Epithelial cell of proximal tubule (primary cell): ENCODE results near the gene B4GALT2. TPM values are rescaled to one million over a fixed set of nuclear protein-coding genes. Genes with fewer than 3 reads are reported as not detected.

Experiments used
- DNase-seq: peaks from one replicate; pipeline ENCODE4 v3.0.0-alpha.2; 2011; ENCODE audit warnings: low read depth
- H3K4me3 ChIP-seq: 2 replicates; pipeline ENCODE4 v1.5.1; 2011; ENCODE audit warnings: low read depth, mild to moderate bottlenecking, low read length
- CTCF ChIP-seq: conservative IDR thresholded peaks from 2 replicates; pipeline ENCODE4 v1.5.1; 2012; ENCODE audit warnings: low read depth, mild to moderate bottlenecking, low read length
- total RNA-seq: library from RNA; depleted of rRNA; stranded (reverse); fragments of >200 nt; gene quantifications from 2 replicates; pipeline ENCODE4 v1.2.3, GENCODE V29; 2015

The B4GALT2 gene
- total RNA-seq, 1 donor from 2014 or later, result 69.5 TPM

DNA sequence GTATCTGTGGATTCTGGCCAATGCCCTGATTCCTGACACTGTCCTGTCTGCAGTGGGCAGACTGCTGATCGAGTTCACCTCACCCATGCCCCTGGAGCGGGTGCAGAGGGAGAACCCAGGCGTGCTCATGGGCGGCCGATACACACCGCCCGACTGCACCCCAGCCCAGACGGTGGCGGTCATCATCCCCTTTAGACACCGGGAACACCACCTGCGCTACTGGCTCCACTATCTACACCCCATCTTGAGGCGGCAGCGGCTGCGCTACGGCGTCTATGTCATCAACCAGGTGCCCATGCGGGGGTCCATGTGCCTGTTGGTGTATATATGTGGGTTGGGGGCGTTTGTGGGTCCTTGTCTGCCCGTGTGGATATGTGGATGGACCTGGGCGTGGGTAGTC lies 2.6 kb downstream of the B4GALT2 start:
- no peak for TF ChIP-seq CTCF
- no peak overlapping the region for H3K4me3 ChIP-seq
- DNase-seq, result no peak

DNA sequence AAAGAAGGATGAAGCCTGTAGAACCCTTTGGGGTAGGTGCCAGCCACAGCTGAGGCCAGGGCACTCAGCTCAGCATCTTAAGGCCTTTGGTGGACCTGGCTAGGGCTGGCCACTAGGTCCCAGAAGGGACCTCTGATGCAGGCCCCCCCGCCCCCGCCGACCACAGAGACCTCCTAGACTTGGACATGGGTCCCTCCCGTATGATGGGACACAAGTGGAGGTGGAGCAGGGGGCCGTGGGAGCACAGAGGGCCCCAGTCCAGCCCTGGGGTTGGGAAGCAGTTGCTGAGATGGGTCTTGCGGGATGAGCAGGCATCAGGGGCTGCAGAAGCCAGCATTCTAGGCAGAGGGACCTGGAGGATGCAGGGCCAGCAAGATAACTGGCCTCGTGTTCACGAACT lies 3.2 kb downstream of the B4GALT2 start:
- H3K4me3 ChIP-seq, result no peak overlapping the region
- no peak for TF ChIP-seq CTCF
- no peak for DNase-seq

DNA sequence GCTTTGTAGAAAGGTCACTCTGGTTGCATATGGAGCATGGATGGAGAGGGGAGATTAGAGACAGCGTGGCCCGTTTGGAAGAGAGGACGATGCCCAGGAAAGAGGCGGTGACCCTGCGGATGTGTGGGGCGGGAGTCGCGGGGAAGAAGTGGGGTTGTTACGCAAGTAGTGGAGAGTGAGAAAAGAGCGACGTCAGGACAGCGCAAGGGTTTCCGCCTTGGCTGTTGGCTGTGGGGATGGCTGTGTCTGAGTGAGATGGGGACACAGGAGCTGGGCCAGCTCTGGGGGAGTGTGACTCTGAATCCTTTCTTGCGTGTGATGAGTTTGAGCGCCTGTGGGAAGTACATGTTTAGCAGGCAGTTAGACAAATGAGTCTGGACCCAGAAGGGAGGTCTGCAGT lies 3.8 kb downstream of the B4GALT2 start:
- no peak for TF ChIP-seq CTCF
- no peak for DNase-seq
- H3K4me3 ChIP-seq, result no peak overlapping the region

GRCh38 chr1:43983253-43983899 lies 4.4 kb downstream of the B4GALT2 start:
- TF ChIP-seq CTCF, result no peak
- no peak overlapping the region for H3K4me3 ChIP-seq
- DNase-seq, result no peak

GRCh38 chr1:43984855-43985254 lies 5.8 kb downstream of the B4GALT2 start:
- DNase-seq, result no peak
- no peak for TF ChIP-seq CTCF
- no peak overlapping the region for H3K4me3 ChIP-seq

DNA sequence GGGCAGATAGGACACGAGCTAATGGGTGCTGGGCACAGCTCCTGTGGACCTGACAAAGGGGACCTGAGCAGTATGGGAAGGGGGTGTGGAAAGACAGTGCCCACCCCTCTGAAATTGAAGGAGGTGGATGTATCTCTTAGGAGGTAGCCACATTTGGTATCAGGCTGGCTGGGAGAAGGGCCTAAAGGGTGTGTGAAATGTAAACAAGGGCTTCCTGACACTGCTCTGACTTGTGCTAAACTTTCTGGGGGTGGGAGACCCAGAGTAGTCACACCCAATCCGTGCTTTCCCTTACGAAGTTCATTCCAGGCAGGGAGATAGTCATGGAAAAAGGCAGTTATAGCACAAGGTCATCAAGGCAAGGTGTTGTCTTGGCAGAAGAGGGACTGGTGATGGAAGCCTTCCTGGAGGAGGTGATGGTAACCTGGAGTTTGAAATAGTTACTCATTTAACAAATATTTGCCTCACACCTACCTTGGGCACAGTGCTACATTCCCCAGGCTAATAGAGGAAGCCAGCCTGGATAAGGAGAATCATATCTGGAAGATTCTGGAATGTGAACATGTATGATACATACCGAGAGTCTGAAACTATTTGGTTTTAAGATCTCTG lies 7.1 kb downstream of the B4GALT2 start:
- DNase-seq, result no peak
- no peak overlapping the region for H3K4me3 ChIP-seq
- TF ChIP-seq CTCF, result no peak

DNA sequence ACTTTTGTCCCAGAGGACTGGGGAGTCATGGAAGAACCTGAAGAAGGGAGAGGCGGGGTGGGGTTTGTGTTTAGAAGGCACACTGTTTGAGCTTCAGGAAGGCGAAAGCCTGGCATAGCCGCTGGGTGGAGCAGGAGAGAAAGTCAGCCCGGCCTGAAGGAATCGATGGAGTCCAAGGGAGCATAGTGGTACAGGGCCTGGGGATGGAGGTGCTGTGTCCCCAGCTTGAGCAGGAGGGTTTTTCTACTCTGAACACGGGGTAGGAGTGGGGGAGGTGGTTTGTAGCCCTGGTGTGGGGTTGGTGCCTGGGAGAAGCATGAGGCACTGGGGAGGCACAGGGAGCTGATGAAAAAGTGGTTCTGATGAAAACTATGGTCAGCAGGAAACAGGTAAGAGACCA lies 7.7 kb downstream of the B4GALT2 start:
- no peak overlapping the region for H3K4me3 ChIP-seq
- no peak for DNase-seq
- no peak for TF ChIP-seq CTCF
